ENCODE results near the gene SUGCT. TPM values are rescaled to one million over a fixed set of nuclear protein-coding genes. Genes with fewer than 3 reads are reported as not detected.

SUGCT gene
- total and polyA plus RNA-seq, 2 of the 8 experiments (the other 6 are each of a cell fraction or from before 2014, with no cell fraction given) = 2.8 to 5.4 TPM

GRCh38 chr7:40356871-40357709 lies 222.3 kb downstream of the SUGCT start (continued):
- no peak for TF ChIP-seq HDAC6 (IDR thresholded peaks at IDR 0.05; ENCODE audit: low read depth, low read length)
- no peak for TF ChIP-seq KDM5A (IDR thresholded peaks at IDR 0.05; ENCODE audit: low read length)
- TF ChIP-seq SP4 (IDR thresholded peaks at IDR 0.05; ENCODE audit: low read length) = no peak
- no peak for TF ChIP-seq CTCF (IDR thresholded peaks at IDR 0.05; ENCODE audit: control extremely low read depth in 1 of 3, insufficient read depth in 1 of 3, low read depth in 1 of 3, low read length in 3 of 3)
- TF ChIP-seq CREB1 (IDR thresholded peaks at IDR 0.05) = no peak
- TF ChIP-seq YY1 (IDR thresholded peaks at IDR 0.05; ENCODE audit: low read depth, low read length) = no peak
- no peak for TF ChIP-seq JUN (IDR thresholded peaks at IDR 0.05; ENCODE audit: low read depth, low read length)
- TF ChIP-seq BRCA1 (IDR thresholded peaks at IDR 0.05; ENCODE audit: low read depth, low read length) = no peak
